ENCODE data around the gene ACSL1. TPM values are rescaled to one million over a fixed set of nuclear protein-coding genes. Genes with fewer than 3 reads are reported as not detected.

The ACSL1 gene
- total and polyA plus RNA-seq, 8 donors = 18.5 to 270 (median 26.4) TPM

GRCh38 chr4:184715526-184715925 lies 110.2 kb downstream of the ACSL1 start:
- Histone ChIP-seq H3K9me3 (no peaks in the 10 kb centered on the region), H3K27me3 (no peaks in the 10 kb centered on the region), H3K4me1 (no peaks in the 10 kb centered on the region), H3K36me3 (peaks cover 0 to 14% of the 10 kb centered on the region in 2 donors), H3K4me3 (no peak overlapping the region), H3K27ac (no peak overlapping the region)
- no peak for ATAC-seq
- DNase-seq = no peak
- TF ChIP-seq, protein P1, sequence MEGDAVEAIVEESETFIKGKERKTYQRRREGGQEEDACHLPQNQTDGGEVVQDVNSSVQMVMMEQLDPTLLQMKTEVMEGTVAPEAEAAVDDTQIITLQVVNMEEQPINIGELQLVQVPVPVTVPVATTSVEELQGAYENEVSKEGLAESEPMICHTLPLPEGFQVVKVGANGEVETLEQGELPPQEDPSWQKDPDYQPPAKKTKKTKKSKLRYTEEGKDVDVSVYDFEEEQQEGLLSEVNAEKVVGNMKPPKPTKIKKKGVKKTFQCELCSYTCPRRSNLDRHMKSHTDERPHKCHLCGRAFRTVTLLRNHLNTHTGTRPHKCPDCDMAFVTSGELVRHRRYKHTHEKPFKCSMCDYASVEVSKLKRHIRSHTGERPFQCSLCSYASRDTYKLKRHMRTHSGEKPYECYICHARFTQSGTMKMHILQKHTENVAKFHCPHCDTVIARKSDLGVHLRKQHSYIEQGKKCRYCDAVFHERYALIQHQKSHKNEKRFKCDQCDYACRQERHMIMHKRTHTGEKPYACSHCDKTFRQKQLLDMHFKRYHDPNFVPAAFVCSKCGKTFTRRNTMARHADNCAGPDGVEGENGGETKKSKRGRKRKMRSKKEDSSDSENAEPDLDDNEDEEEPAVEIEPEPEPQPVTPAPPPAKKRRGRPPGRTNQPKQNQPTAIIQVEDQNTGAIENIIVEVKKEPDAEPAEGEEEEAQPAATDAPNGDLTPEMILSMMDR (IDR thresholded peaks at IDR 0.05) = no peak
- intact Hi-C loops (cut with DNase I) = no loop called here

DNA sequence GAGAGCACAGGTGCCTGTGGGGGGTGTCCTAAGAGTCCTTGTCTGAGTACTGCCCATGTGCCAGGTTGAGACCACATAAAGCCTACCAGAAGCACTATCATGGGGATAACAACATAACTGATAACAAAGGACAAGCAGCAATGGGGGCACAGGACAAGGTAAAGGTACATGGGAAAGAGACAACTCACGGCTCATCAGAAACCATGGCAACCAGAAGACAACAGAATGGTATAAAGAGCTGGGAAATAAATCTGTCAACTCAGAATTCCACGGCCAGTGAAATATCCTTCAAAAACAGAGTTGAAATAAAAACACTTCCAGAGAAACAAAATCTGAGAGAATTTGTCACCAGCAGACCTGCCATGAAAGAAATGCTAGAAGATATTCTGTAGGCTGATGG lies 111.9 kb downstream of the ACSL1 start:
- intact Hi-C loops (cut with DNase I) = no loop called here
- Histone ChIP-seq H3K9me3 (no peaks in the 10 kb centered on the region), H3K27me3 (no peaks in the 10 kb centered on the region), H3K27ac (no peak overlapping the region), H3K36me3 (peaks cover 0 to 14% of the 10 kb centered on the region in 2 donors), H3K4me1 (no peaks in the 10 kb centered on the region), H3K4me3 (no peak overlapping the region)
- ATAC-seq (no peak), DNase-seq (no peak)
- TF ChIP-seq, protein P1 (IDR thresholded peaks at IDR 0.05) = no peak

DNA sequence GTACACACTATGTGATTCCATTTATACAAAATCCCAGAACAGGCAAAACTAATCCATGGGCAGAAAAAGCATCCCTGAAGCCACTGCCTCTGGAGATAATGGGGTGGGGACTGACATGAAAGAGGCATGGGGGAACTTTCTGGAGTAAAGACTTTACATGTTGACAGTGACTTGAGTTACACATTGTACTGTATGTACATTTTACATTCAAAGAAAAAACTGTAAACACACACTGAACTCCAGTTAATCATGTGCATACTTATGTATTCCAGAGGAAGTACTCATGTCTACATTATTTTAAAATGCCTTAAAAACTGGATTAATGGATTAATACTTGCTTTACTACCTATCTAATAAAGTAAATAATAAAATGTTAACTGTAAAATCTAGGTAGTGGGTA lies 113.4 kb downstream of the ACSL1 start:
- no peak for ATAC-seq
- Histone ChIP-seq H3K27me3 (no peaks in the 10 kb centered on the region), H3K4me3 (no peak overlapping the region), H3K4me1 (no peaks in the 10 kb centered on the region), H3K36me3 (peaks cover 0 to 6% of the 10 kb centered on the region in 2 donors), H3K27ac (no peak overlapping the region), H3K9me3 (no peaks in the 10 kb centered on the region)
- TF ChIP-seq, protein P1 (IDR thresholded peaks at IDR 0.05) = no peak
- intact Hi-C loops (cut with DNase I) = no loop called here
- DNase-seq = no peak

GRCh38 chr4:184706453-184706852 lies 119.3 kb downstream of the ACSL1 start:
- Histone ChIP-seq H3K9me3 (no peaks in the 10 kb centered on the region), H3K36me3 (peaks cover 0 to 3% of the 10 kb centered on the region in 2 donors), H3K4me3 (no peak overlapping the region), H3K27ac (no peak overlapping the region), H3K4me1 (no peaks in the 10 kb centered on the region), H3K27me3 (no peaks in the 10 kb centered on the region)
- TF ChIP-seq, protein P1 (IDR thresholded peaks at IDR 0.05) = no peak
- no peak for DNase-seq
- intact Hi-C loops (cut with DNase I) = no loop called here
- ATAC-seq = no peak

- H3K27me3 ChIP-seq = no peaks in the 10 kb centered on the region
- no peaks in the 10 kb centered on the region for H3K9me3 ChIP-seq
- ATAC-seq (no peak), DNase-seq (no peak)
- TF ChIP-seq, protein P1 (IDR thresholded peaks at IDR 0.05) = no peak
- H3K36me3 ChIP-seq = peaks cover 0 to 3% of the 10 kb centered on the region in 2 donors
- no peak overlapping the region for H3K27ac ChIP-seq
- H3K4me3 ChIP-seq = no peak overlapping the region
- no peaks in the 10 kb centered on the region for H3K4me1 ChIP-seq
- intact Hi-C loops (cut with DNase I) = no loop called here
These were observed 120.1 kb downstream of the ACSL1 start for GRCh38 chr4:184705692-184706091.

Small RNA genes lying within 50 kb of the gene (microRNA-seq; reads per million reads assigned to microRNA genes)
- 0 reads per million in 2 donors for gene MIR3945

Other genes starting within 250 kb of the ACSL1 start
- gene CASP3, start 176.5 kb downstream of the ACSL1 start, total RNA-seq = 10 to 100 TPM; 19.1 to 23.5 TPM
- gene CASP3, start 176.5 kb downstream of the ACSL1 start, polyA plus RNA-seq (ENCODE audit: insufficient read length in 6 of 6) = 10 to 100 TPM; 30.8 to 37.9 (median 35.6) TPM
- gene PRIMPOL, start 176.2 kb downstream of the ACSL1 start, total RNA-seq = 10 to 100 TPM; 11.8 to 15.8 TPM
- 10 to 100 TPM; 36.3 to 49.1 (median 43.7) TPM for gene PRIMPOL, start 176.2 kb downstream of the ACSL1 start, polyA plus RNA-seq (ENCODE audit: insufficient read length in 6 of 6)
- 10 to 100 TPM; 11.3 to 11.6 TPM for gene CENPU, start 91.9 kb downstream of the ACSL1 start, total RNA-seq
- 10 to 100 TPM; 23.2 to 59.1 (median 44.9) TPM for gene CENPU, start 91.9 kb downstream of the ACSL1 start, polyA plus RNA-seq (ENCODE audit: insufficient read length in 6 of 6)
- under 1 TPM in 1 of 2 donors, not detected in 1; 0.64 TPM for gene HELT, start 192.5 kb upstream of the ACSL1 start, total RNA-seq
- not detected for gene HELT, start 192.5 kb upstream of the ACSL1 start, polyA plus RNA-seq (ENCODE audit: insufficient read length in 6 of 6)